ENCODE measurements around the gene GSN. TPM values are rescaled to one million over a fixed set of nuclear protein-coding genes. Genes with fewer than 3 reads are reported as not detected.
A peak's percentile ranks its signal among the peaks of the same experiment; 100 is the strongest.

The GSN gene
- total RNA-seq, 2 experiments from 2014 or later: 3.2 to 8.0 TPM

DNA sequence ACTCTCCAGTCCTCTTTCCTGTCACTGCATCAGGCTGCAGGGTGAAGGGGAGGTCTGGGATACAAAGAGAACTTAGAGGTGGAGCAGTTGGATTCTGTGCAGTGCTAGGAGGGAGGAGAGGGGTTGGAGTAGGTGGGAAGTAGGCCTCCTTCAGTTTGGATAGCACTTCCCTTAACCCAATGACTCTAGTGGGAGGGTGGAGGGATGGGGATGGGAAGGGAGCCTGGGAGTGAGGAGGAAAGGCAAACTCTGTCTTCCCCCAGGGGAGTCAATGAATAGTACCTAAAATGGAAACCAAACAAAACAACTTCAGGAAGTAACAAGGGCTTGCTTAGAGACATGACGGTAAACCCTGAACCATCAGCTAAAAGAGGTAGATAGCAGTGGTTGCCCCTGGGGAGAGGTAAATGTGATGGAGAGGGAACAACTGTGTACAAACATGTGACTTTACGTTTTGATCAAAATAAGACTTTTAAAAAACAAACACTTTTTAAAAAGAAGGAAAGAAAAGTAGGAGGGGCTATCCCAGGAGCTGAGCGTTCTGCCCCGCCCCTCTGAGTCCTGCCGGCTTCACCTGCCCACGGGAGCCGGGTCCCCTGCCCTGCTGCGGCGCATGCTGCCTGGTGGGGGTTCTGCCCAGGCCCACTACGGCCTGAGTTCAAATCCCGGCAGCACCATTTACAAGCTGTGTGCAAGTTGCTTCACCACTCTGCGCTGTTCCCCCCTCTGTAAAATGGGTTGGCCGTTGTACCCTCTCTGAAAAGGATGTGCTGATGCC, 30.9 kb downstream of the GSN start:
- Mint-ChIP-seq H3K36me3 (peaks cover 1% of the 10 kb centered on the region), H3K27me3 (peaks cover 24% of the 10 kb centered on the region), H3K27ac (no peak overlapping the region), H3K4me3 (peak overlapping the region; percentile 44), H3K9me3 (ENCODE audit: low read depth) (no peaks in the 10 kb centered on the region), H3K4me1 (peaks cover 15% of the 10 kb centered on the region)
- peak; percentile 14 for ATAC-seq
- CTCF ChIA-PET: interaction anchor here (1.1 to 1.8 kb wide), 5 partner anchors 9 to 86 kb away, joined by 3 to 11 read pairs (median 4); partner anchors contain the start of gene GSN
- DNase-seq: no peak

DNA sequence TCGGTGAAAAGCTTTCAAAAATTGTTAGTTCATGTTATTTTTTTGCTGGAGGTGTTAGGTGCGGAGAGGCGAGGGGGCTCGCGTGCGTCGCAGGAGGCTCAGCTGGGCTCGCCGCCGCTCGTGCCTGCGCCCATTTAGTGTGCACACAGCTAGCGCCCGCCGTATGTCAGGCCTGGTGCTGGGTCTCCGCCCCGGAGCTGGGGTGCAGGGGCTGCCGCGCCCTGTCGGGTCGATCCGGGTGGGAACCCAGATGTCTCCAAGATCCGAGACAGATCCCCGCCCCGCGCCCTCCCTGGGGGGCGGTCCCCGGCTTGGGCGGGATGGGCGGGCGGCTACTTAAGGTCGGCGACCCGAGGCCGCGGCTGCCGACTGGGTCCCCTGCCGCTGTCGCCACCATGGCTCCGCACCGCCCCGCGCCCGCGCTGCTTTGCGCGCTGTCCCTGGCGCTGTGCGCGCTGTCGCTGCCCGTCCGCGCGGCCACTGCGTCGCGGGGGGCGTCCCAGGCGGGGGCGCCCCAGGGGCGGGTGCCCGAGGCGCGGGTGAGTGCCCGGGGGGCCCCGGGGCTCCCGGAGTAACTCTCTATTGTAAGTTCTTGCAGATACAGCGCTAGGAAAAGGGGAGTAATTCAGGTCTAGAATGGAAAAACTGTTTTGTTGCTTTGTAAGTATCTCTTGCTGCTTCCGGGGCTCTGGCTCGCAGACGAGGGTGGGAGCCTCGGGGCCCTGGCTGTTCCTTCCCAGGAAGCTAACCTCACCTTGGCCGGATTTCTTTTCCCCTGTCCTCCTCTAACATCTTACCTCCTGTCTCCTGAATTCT, 31.7 kb downstream of the GSN start:
- peaks cover 15% of the 10 kb centered on the region for H3K4me1 Mint-ChIP-seq
- no peaks in the 10 kb centered on the region for H3K9me3 Mint-ChIP-seq (ENCODE audit: low read depth)
- CTCF ChIA-PET: interaction anchor here (1.1 to 1.8 kb wide), 5 partner anchors 8 to 87 kb away, joined by 3 to 11 read pairs (median 4); partner anchors contain the start of gene GSN
- H3K27me3 Mint-ChIP-seq: peaks cover 24% of the 10 kb centered on the region
- peak overlapping the region; percentile 3 for H3K27ac Mint-ChIP-seq
- no peak for DNase-seq
- H3K36me3 Mint-ChIP-seq: peaks cover 1% of the 10 kb centered on the region
- peak; percentile 71 for ATAC-seq
- H3K4me3 Mint-ChIP-seq: peak overlapping the region; percentile 72

DNA sequence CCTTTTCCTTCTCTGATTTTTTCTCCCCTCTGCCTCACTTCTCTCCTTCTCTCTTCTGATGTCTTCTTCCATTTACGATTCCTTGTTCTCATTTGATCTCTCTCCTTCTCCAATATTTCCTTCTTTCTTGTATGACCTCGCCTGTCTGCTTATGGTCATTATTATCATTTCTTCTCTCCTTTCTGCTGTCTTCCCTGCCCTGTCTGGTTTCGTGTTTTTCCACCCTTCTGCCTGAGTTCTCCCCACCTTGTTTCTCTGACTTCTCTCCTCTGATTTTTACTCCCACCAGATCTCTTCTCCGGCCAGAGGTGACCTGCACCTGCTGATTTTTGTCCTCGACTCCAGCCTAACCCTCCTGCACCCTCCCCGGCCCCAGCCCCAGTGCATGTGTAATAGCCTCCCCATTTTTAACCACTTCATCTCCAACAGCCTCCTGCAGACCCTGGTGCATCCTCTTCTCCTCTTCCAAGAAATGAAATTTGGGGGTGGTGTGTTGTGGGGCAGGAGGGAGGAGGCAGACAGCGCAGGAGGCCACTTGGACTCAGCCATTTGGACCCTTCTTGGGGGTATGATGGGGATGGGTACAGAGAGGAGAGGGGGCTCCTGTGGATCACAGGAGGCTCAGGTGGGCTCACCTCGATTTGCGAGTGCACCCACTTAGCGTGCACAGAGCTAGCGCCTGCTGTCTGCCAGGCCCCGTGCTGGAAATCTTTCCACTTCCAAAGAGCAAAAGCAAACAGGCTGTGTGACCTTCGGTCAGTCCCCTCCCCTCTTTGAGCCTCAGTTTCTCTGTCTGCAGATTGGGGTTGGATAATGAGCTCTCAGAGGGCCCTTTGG, 32.5 kb downstream of the GSN start:
- ATAC-seq: no peak
- no peak for DNase-seq
- H3K9me3 Mint-ChIP-seq (ENCODE audit: low read depth): no peaks in the 10 kb centered on the region
- peaks cover 24% of the 10 kb centered on the region for H3K27me3 Mint-ChIP-seq
- CTCF ChIA-PET: interaction anchor here (0.7 to 1.8 kb wide), 3 partner anchors 20 to 150 kb away, joined by 3 to 11 read pairs (median 3); no protein-coding TSS in a partner anchor
- H3K4me3 Mint-ChIP-seq: peak overlapping the region; percentile 72
- peaks cover 15% of the 10 kb centered on the region for H3K4me1 Mint-ChIP-seq
- peaks cover 1% of the 10 kb centered on the region for H3K36me3 Mint-ChIP-seq
- H3K27ac Mint-ChIP-seq: peak overlapping the region; percentile 3

DNA sequence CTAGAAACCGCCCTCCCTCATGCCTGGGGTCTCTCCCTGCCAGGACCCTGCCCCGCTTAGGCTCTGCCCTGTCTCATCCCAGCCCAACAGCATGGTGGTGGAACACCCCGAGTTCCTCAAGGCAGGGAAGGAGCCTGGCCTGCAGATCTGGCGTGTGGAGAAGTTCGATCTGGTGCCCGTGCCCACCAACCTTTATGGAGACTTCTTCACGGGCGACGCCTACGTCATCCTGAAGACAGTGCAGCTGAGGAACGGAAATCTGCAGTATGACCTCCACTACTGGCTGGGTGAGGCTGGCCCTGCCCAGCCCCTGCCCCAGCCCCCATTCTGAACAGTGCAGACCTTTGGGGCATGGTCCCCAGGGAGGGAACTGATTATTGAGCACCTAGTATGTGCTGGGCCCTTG, 33.9 kb downstream of the GSN start:
- Mint-ChIP-seq H3K36me3 (peaks cover 1% of the 10 kb centered on the region), H3K27me3 (peaks cover 24% of the 10 kb centered on the region), H3K4me3 (no peak overlapping the region), H3K4me1 (peaks cover 15% of the 10 kb centered on the region), H3K9me3 (ENCODE audit: low read depth) (no peaks in the 10 kb centered on the region), H3K27ac (no peak overlapping the region)
- DNase-seq (no peak), ATAC-seq (no peak)
- CTCF ChIA-PET: no interaction called here

DNA sequence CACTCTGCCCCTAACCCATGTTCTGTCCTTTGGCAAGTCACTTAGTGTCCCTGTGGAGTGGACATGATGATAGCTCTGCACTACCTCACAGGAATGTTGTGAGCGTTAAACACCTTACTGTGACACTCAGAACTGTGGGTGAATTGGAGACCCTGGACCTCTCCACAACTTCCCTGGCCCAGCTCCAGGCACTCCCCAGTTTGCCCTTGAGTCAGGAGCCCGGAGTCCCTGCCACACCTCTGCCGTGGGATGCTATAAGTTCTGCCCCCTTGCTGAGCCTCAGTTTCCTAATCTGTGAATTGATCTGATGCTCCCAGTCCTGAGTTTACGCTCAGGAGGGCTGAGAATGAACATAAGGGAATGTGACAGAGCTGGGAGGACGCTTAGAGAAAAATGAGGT, 34.4 kb downstream of the GSN start:
- DNase-seq (no peak), ATAC-seq (no peak)
- H3K27me3 Mint-ChIP-seq: peaks cover 24% of the 10 kb centered on the region
- H3K4me1 Mint-ChIP-seq: peaks cover 15% of the 10 kb centered on the region
- H3K4me3 Mint-ChIP-seq: no peak overlapping the region
- peaks cover 1% of the 10 kb centered on the region for H3K36me3 Mint-ChIP-seq
- CTCF ChIA-PET: interaction anchor here (1.0 kb wide), 1 partner anchor 17 kb away, joined by 3 read pairs; no protein-coding TSS in a partner anchor
- no peaks in the 10 kb centered on the region for H3K9me3 Mint-ChIP-seq (ENCODE audit: low read depth)
- no peak overlapping the region for H3K27ac Mint-ChIP-seq

DNA sequence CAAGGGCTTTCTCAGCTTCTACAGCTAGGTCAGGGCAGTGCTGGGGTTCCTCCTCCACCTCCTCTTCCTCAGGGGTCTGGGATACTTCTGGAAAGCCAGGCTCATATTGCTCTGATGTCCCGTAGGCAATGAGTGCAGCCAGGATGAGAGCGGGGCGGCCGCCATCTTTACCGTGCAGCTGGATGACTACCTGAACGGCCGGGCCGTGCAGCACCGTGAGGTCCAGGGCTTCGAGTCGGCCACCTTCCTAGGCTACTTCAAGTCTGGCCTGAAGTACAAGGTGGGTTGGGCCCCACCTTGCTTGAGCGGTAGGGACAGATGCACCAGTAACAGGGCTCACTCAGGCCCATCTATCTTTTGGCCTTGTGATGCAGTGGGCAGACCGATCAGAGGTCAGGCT, 34.8 kb downstream of the GSN start:
- no peak overlapping the region for H3K4me3 Mint-ChIP-seq
- DNase-seq: no peak
- peaks cover 1% of the 10 kb centered on the region for H3K36me3 Mint-ChIP-seq
- CTCF ChIA-PET: interaction anchor here (1.0 kb wide), 1 partner anchor 17 kb away, joined by 3 read pairs; no protein-coding TSS in a partner anchor
- no peak overlapping the region for H3K27ac Mint-ChIP-seq
- peaks cover 15% of the 10 kb centered on the region for H3K4me1 Mint-ChIP-seq
- ATAC-seq: no peak
- peaks cover 24% of the 10 kb centered on the region for H3K27me3 Mint-ChIP-seq
- no peaks in the 10 kb centered on the region for H3K9me3 Mint-ChIP-seq (ENCODE audit: low read depth)

DNA sequence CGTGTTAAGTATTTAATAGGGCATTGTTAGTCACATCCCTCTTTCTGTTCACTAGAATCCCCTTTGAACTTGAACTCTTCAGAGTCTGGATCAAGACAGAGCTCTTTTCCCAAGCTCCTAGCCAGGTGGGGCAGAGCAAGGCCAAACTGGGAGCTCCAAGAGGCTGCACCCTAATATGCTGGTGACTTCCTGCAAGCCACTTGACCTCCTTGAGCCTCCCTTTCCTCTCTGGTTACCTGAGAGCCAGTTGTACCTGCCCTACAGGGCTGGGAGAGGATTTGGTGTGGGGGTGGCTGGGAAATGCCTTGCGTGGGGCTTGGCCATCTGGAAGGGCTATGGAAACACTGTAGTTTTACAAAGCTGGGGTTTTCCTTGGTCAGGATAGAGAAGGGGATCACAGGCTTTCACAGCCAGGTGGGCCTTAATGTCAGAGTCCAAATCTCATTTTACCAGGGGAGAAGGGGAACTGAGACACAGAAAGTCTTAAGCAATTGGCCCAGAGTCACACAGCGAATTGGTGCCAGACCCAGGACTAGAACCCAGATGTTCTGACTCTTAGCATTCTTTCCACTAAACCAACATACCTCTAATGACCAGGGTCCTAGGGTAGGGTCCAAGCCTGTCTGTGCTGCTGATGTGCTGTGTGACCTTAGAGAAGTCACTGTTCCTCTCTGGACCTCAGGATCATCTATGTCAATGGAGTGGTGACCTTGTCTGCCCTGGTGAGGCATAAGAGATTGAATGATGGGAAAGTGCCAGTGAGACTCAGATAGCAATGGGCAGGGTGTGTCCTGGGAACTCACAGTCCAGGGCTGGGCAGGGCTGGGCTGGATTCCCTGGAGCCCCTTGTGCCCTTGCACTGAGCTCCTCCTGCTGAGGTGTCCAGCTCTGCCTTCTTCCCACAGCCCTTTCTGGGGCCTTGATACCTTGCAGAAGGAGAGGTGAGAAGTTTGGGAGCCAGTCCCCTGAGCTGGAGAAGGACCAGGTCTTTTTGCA, 35.8 kb downstream of the GSN start:
- H3K36me3 Mint-ChIP-seq: peaks cover 1% of the 10 kb centered on the region
- CTCF ChIA-PET: interaction anchor here (0.7 to 1.3 kb wide), 4 partner anchors 9 to 102 kb away, joined by 3 to 4 read pairs (median 3); partner anchors contain the start of gene RAB14
- H3K27ac Mint-ChIP-seq: no peak overlapping the region
- peaks cover 12% of the 10 kb centered on the region for H3K4me1 Mint-ChIP-seq
- ATAC-seq (no peak), DNase-seq (no peak)
- H3K4me3 Mint-ChIP-seq: no peak overlapping the region
- H3K9me3 Mint-ChIP-seq (ENCODE audit: low read depth): no peaks in the 10 kb centered on the region
- H3K27me3 Mint-ChIP-seq: peaks cover 17% of the 10 kb centered on the region

DNA sequence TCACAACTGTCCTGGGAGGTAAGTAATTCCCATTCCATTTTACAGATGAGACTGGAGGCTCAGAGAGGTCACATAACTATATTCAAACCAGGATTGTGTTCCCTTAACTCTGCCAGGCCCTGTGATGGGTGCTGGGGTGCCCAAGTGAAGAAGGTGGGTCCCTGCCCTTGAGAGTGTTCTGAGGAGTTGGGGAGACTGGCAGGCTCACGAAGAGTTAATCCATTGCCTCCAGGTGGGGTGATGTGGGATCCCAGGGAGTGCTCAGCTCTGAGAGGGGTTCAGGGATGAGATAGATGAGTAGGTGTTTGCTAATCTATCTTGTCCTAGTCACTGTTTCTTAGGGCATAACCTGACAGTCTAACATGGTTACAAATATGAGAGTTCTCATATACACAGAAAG, 36.7 kb downstream of the GSN start:
- CTCF ChIA-PET: interaction anchor here (0.7 to 3.6 kb wide), 5 partner anchors 8 to 103 kb away, joined by 3 to 12 read pairs (median 3); partner anchors contain the start of gene RAB14
- peaks cover 6% of the 10 kb centered on the region for H3K4me1 Mint-ChIP-seq
- no peaks in the 10 kb centered on the region for H3K36me3 Mint-ChIP-seq
- H3K27me3 Mint-ChIP-seq: peaks cover 11% of the 10 kb centered on the region
- no peak for DNase-seq
- H3K4me3 Mint-ChIP-seq: no peak overlapping the region
- no peak overlapping the region for H3K27ac Mint-ChIP-seq
- no peaks in the 10 kb centered on the region for H3K9me3 Mint-ChIP-seq (ENCODE audit: low read depth)
- no peak for ATAC-seq

DNA sequence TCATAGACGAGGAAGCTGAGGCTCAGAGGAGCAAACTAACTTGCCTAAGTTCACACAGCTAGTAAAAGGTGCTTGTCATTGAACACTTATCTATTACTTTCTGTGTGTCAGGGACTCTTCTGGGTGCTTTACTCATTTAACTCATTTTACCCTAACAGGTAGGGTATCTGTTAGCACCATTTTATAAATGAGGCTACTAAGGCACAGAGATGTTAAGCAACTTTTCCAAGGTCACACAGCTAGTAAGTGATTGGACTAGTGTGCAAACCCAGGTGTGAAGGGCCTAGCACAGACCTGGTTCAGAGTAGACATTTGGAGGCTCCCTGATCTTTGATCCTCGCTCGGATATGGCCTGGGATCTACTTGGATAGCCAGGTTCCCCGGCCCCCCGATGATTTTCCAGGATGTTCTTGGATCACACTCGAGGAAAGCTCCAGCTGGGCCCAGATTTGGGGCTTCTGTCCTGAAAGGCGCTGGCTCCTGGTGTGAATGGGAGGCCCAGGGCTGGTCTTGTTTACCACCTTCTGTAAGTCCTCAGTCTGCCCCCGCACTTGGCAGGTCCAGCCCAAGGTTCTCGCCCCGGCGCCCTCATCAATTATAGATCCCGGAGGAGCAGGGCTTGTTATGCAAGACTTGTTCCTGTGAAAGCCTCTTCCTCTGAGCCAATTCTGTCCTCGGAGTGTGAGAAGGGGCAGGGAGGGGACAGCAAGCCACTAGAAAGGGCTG, 37.5 kb downstream of the GSN start:
- Mint-ChIP-seq H3K9me3 (ENCODE audit: low read depth) (no peaks in the 10 kb centered on the region), H3K4me1 (peaks cover under 1% of the 10 kb centered on the region), H3K27ac (no peak overlapping the region), H3K36me3 (no peaks in the 10 kb centered on the region), H3K27me3 (peaks cover 5% of the 10 kb centered on the region), H3K4me3 (no peak overlapping the region)
- CTCF ChIA-PET: interaction anchor here (0.8 to 3.6 kb wide), 4 partner anchors 15 to 104 kb away, joined by 3 to 12 read pairs (median 4); partner anchors contain the start of gene RAB14
- ATAC-seq (no peak), DNase-seq (no peak)

DNA sequence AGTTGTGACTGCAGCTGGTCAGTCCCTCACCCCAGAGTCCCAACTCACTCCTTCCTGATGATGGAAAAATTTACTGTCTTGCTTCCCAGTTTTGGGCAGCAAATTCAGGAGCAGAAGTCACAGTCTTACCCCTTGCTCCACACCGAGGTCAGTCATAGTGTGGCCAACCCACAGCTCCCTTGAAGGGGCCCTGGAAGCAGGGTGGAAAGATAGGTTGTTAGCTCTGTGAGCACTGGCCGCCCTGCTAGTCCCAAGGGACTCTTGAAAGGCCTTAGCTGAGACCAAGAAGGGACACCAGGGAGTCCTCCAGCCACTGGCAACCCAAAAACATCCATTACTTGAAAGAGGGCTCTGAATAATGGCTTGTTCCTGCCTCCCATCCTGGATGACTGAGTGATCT, 40.0 kb downstream of the GSN start:
- Mint-ChIP-seq H3K36me3 (no peaks in the 10 kb centered on the region), H3K4me1 (no peaks in the 10 kb centered on the region), H3K27ac (no peak overlapping the region), H3K9me3 (ENCODE audit: low read depth) (no peaks in the 10 kb centered on the region), H3K27me3 (no peaks in the 10 kb centered on the region), H3K4me3 (no peak overlapping the region)
- ATAC-seq (no peak), DNase-seq (no peak)
- CTCF ChIA-PET: interaction anchor here (1.6 to 3.6 kb wide), 2 partner anchors 9 to 12 kb away, joined by 3 to 12 read pairs; no protein-coding TSS in a partner anchor

DNA sequence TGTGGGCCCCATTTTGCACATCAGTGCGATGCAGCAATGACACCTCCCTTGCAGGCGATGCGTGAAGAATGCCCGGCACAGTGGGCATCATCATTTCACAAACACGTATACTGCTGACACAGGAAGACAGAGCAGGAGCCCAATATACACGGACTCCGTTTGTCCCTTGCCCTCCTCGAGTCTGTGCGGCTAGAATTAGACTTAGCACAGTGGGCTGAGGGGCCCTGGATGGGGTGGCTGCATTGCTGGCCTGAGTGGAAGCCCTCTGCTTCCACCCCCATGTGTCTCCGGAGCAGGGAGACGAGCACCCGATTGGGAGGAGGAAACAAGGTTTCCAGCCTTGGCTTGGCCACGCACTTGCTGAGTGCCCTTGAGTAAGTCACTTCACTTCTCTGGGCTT, 40.8 kb downstream of the GSN start:
- H3K36me3 Mint-ChIP-seq: no peaks in the 10 kb centered on the region
- no peaks in the 10 kb centered on the region for H3K9me3 Mint-ChIP-seq (ENCODE audit: low read depth)
- CTCF ChIA-PET: interaction anchor here (0.5 to 1.7 kb wide), 5 partner anchors 9 to 91 kb away, joined by 3 to 9 read pairs (median 4); no protein-coding TSS in a partner anchor
- H3K27ac Mint-ChIP-seq: no peak overlapping the region
- DNase-seq: no peak
- no peak overlapping the region for H3K4me3 Mint-ChIP-seq
- no peaks in the 10 kb centered on the region for H3K27me3 Mint-ChIP-seq
- no peak for ATAC-seq
- H3K4me1 Mint-ChIP-seq: no peaks in the 10 kb centered on the region

Measured in activated CD8-positive, alpha-beta memory T cell treated with anti-CD3 and anti-CD28 coated beads, Interleukin-2, amount 10 ng/mL, durations not matched to agents 7 days and 5 days (primary cell).